Measurements from ENCODE around the gene APOO. TPM values are rescaled to one million over a fixed set of nuclear protein-coding genes. Genes with fewer than 3 reads are reported as not detected.
A peak's percentile ranks its signal among the peaks of the same experiment; 100 is the strongest.

Gene APOO
- total RNA-seq, 2 donors from 2014 or later, result 1.5 to 5.1 TPM

- no peaks in the 10 kb centered on the region for H3K36me3 ChIP-seq
- peaks cover 0 to 26% of the 10 kb centered on the region in 2 donors for H3K4me1 ChIP-seq (ENCODE audit: control insufficient read depth in 1 of 2, low read depth in 2 of 2)
- no peak overlapping the region for H3K4me3 ChIP-seq
- TF ChIP-seq, protein P1, sequence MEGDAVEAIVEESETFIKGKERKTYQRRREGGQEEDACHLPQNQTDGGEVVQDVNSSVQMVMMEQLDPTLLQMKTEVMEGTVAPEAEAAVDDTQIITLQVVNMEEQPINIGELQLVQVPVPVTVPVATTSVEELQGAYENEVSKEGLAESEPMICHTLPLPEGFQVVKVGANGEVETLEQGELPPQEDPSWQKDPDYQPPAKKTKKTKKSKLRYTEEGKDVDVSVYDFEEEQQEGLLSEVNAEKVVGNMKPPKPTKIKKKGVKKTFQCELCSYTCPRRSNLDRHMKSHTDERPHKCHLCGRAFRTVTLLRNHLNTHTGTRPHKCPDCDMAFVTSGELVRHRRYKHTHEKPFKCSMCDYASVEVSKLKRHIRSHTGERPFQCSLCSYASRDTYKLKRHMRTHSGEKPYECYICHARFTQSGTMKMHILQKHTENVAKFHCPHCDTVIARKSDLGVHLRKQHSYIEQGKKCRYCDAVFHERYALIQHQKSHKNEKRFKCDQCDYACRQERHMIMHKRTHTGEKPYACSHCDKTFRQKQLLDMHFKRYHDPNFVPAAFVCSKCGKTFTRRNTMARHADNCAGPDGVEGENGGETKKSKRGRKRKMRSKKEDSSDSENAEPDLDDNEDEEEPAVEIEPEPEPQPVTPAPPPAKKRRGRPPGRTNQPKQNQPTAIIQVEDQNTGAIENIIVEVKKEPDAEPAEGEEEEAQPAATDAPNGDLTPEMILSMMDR (IDR thresholded peaks at IDR 0.05), result no peak
- H3K27ac ChIP-seq, result no peak overlapping the region
- DNase-seq (ENCODE audit: low spot score), result no peak
- H3K27me3 ChIP-seq (replicated peaks; ENCODE audit: insufficient read depth), result no peaks in the 10 kb centered on the region
- no peak for ATAC-seq (ENCODE audit: insufficient number of reproducible peaks, low FRiP score, low read depth)
- H3K9me3 ChIP-seq, result no peaks in the 10 kb centered on the region
These were observed 3.6 kb downstream of the APOO start for GRCh38 chrX:23904096-23904495.

DNA sequence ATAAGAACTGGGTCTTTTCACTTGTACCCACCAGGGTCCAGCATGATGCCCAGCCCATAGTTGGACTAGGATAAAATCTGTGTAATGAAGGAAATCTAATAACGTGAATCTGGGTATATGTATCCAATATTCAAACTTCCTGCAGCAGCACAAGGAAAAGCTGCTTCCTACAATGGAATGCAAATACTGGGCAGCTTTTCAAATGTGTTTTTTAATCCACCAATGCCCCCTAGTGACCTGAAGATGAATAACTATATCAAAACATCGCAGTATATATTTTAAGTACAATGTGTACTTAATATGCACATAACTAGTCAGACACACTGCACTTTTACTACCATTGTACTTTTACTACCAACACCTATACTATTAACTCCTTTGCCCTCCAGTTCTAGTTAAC is 5.3 kb downstream of the APOO start:
- Histone ChIP-seq H3K27ac (peak overlapping the region; percentile 38 to 66), H3K4me3 (peak overlapping the region; percentile 61), H3K9me3 (no peaks in the 10 kb centered on the region), H3K4me1 (ENCODE audit: control insufficient read depth in 1 of 2, low read depth in 2 of 2) (peaks cover 0 to 36% of the 10 kb centered on the region in 2 donors), H3K36me3 (no peaks in the 10 kb centered on the region), H3K27me3 (replicated peaks; ENCODE audit: insufficient read depth) (no peaks in the 10 kb centered on the region)
- TF ChIP-seq, protein P1 (IDR thresholded peaks at IDR 0.05), result no peak
- ATAC-seq (ENCODE audit: insufficient number of reproducible peaks, low FRiP score, low read depth), result no peak
- no peak for DNase-seq (ENCODE audit: low spot score)

DNA sequence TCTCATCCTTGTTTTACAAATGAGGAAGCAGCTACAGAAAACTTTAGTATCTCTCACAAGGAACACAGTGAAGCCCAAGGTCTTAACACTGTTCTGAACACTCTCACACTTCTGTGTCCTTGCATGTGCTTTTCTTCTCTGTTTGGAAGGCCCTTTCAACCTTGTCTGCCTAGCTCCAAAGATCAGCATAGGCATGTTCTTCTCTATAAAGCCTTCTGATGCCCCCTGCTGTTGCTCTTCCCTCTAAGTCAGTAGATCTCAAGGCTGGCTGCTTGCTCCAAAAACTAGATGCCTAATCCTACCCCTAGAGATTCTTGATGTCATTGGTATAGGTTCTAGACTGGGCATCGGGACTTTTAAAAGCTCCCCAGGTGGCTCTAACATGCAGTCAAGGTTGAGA is 5.9 kb downstream of the APOO start:
- DNase-seq (ENCODE audit: low spot score), result peak; percentile 19

DNA sequence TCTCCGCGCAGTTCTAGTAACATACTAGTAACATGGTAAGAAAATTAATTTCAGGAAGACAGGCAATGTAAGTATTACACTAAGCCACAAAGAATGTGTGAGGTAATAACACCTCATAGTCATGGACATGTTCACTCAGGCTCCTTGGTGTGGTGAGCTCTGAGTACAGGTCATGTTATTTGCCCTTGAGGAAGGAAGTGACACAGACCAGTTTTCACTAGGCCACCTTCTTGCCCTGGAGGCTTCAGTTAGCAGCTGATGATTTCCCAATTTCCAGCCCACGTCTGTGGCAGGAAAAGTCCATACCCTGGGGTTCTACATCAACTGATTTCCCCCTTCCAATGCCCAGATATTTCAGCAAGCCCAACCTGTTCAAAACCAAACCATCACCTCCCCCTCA is 6.7 kb downstream of the APOO start:
- H3K27ac ChIP-seq, result peak overlapping the region; percentile 34 to 66
- ATAC-seq (ENCODE audit: insufficient number of reproducible peaks, low FRiP score, low read depth), result peak; percentile 40

More for the DNA sequence above, 5.9 kb downstream of the APOO start:
- no peaks in the 10 kb centered on the region for H3K36me3 ChIP-seq
- peak overlapping the region; percentile 38 to 66 for H3K27ac ChIP-seq
- ATAC-seq (ENCODE audit: insufficient number of reproducible peaks, low FRiP score, low read depth), result peak; percentile 79
- TF ChIP-seq, protein P1 (IDR thresholded peaks at IDR 0.05), result no peak
- peaks cover 0 to 36% of the 10 kb centered on the region in 2 donors for H3K4me1 ChIP-seq (ENCODE audit: control insufficient read depth in 1 of 2, low read depth in 2 of 2)
- no peaks in the 10 kb centered on the region for H3K27me3 ChIP-seq (replicated peaks; ENCODE audit: insufficient read depth)
- no peaks in the 10 kb centered on the region for H3K9me3 ChIP-seq
- H3K4me3 ChIP-seq, result peak overlapping the region; percentile 61

GRCh38 chrX:23900220-23900797 is 7.4 kb downstream of the APOO start:
- Histone ChIP-seq H3K27me3 (replicated peaks; ENCODE audit: insufficient read depth) (no peaks in the 10 kb centered on the region), H3K9me3 (no peaks in the 10 kb centered on the region), H3K27ac (peak overlapping the region in 1 of 2 donors; percentile 30), H3K36me3 (no peaks in the 10 kb centered on the region), H3K4me1 (ENCODE audit: control insufficient read depth in 1 of 2, low read depth in 2 of 2) (peaks cover 0 to 29% of the 10 kb centered on the region in 2 donors), H3K4me3 (no peak overlapping the region)
- DNase-seq (ENCODE audit: low spot score), result no peak
- ATAC-seq (ENCODE audit: insufficient number of reproducible peaks, low FRiP score, low read depth), result no peak
- TF ChIP-seq, protein P1 (IDR thresholded peaks at IDR 0.05), result no peak

More for the DNA sequence above, 6.7 kb downstream of the APOO start:
- TF ChIP-seq, protein P1 (IDR thresholded peaks at IDR 0.05), result no peak
- H3K9me3 ChIP-seq, result no peaks in the 10 kb centered on the region
- H3K4me1 ChIP-seq (ENCODE audit: control insufficient read depth in 1 of 2, low read depth in 2 of 2), result peaks cover 0 to 29% of the 10 kb centered on the region in 2 donors
- DNase-seq (ENCODE audit: low spot score), result no peak
- no peaks in the 10 kb centered on the region for H3K27me3 ChIP-seq (replicated peaks; ENCODE audit: insufficient read depth)
- no peaks in the 10 kb centered on the region for H3K36me3 ChIP-seq
- H3K4me3 ChIP-seq, result no peak overlapping the region
